Measurements from ENCODE around the gene EXOC6B. TPM values are rescaled to one million over a fixed set of nuclear protein-coding genes. Genes with fewer than 3 reads are reported as not detected.
A peak's percentile ranks its signal among the peaks of the same experiment; 100 is the strongest.

Gene EXOC6B
- total RNA-seq, 1 donor from 2014 or later, result 35.2 TPM

- ATAC-seq, result peak; percentile 74
- H3K36me3 ChIP-seq, result no peaks in the 10 kb centered on the region
- H3K4me1 ChIP-seq, result peaks cover 3% of the 10 kb centered on the region
- intact Hi-C loops (cut with DNase I), result no loop called here
- peaks cover 7% of the 10 kb centered on the region for H3K27me3 ChIP-seq
- H3K9me3 ChIP-seq, result no peaks in the 10 kb centered on the region
- H3K4me3 ChIP-seq, result no peak overlapping the region
- peak; percentile 79 for DNase-seq
- TF ChIP-seq, protein P1, sequence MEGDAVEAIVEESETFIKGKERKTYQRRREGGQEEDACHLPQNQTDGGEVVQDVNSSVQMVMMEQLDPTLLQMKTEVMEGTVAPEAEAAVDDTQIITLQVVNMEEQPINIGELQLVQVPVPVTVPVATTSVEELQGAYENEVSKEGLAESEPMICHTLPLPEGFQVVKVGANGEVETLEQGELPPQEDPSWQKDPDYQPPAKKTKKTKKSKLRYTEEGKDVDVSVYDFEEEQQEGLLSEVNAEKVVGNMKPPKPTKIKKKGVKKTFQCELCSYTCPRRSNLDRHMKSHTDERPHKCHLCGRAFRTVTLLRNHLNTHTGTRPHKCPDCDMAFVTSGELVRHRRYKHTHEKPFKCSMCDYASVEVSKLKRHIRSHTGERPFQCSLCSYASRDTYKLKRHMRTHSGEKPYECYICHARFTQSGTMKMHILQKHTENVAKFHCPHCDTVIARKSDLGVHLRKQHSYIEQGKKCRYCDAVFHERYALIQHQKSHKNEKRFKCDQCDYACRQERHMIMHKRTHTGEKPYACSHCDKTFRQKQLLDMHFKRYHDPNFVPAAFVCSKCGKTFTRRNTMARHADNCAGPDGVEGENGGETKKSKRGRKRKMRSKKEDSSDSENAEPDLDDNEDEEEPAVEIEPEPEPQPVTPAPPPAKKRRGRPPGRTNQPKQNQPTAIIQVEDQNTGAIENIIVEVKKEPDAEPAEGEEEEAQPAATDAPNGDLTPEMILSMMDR (IDR thresholded peaks at IDR 0.05), result peak; percentile 93
- H3K27ac ChIP-seq, result no peak overlapping the region
Measured at GRCh38 chr2:72137498-72138010, 688.3 kb downstream of the EXOC6B start.

GRCh38 chr2:72136933-72137497 is 688.8 kb downstream of the EXOC6B start:
- H3K36me3 ChIP-seq, result no peaks in the 10 kb centered on the region
- ATAC-seq (no peak), DNase-seq (peak; percentile 52)
- no peak overlapping the region for H3K4me3 ChIP-seq
- TF ChIP-seq, protein P1 (IDR thresholded peaks at IDR 0.05), result no peak
- no peaks in the 10 kb centered on the region for H3K9me3 ChIP-seq
- H3K27ac ChIP-seq, result no peak overlapping the region
- no peaks in the 10 kb centered on the region for H3K4me1 ChIP-seq
- intact Hi-C loops (cut with DNase I), result no loop called here
- H3K27me3 ChIP-seq, result peaks cover 1% of the 10 kb centered on the region

- TF ChIP-seq, protein P1 (IDR thresholded peaks at IDR 0.05), result no peak
- no peak overlapping the region for H3K27ac ChIP-seq
- ATAC-seq (no peak), DNase-seq (peak; percentile 44)
- no peaks in the 10 kb centered on the region for H3K36me3 ChIP-seq
- intact Hi-C loops (cut with DNase I), result no loop called here
- no peak overlapping the region for H3K4me3 ChIP-seq
- no peaks in the 10 kb centered on the region for H3K27me3 ChIP-seq
- no peaks in the 10 kb centered on the region for H3K4me1 ChIP-seq
- H3K9me3 ChIP-seq, result no peaks in the 10 kb centered on the region
Measured at GRCh38 chr2:72136331-72136730, 689.5 kb downstream of the EXOC6B start.

GRCh38 chr2:72135921-72136320 is 689.9 kb downstream of the EXOC6B start:
- no peaks in the 10 kb centered on the region for H3K36me3 ChIP-seq
- DNase-seq (peak; percentile 22), ATAC-seq (no peak)
- no peak overlapping the region for H3K4me3 ChIP-seq
- H3K27ac ChIP-seq, result no peak overlapping the region
- TF ChIP-seq, protein P1 (IDR thresholded peaks at IDR 0.05), result no peak
- intact Hi-C loops (cut with DNase I), result no loop called here
- H3K9me3 ChIP-seq, result no peaks in the 10 kb centered on the region
- H3K4me1 ChIP-seq, result no peaks in the 10 kb centered on the region
- no peaks in the 10 kb centered on the region for H3K27me3 ChIP-seq

- intact Hi-C loops (cut with DNase I), result no loop called here
- ATAC-seq (no peak), DNase-seq (peak; percentile 50)
- Histone ChIP-seq H3K36me3 (no peaks in the 10 kb centered on the region), H3K4me1 (no peaks in the 10 kb centered on the region), H3K27me3 (no peaks in the 10 kb centered on the region), H3K9me3 (no peaks in the 10 kb centered on the region), H3K27ac (no peak overlapping the region), H3K4me3 (no peak overlapping the region)
- TF ChIP-seq, protein P1 (IDR thresholded peaks at IDR 0.05), result no peak
Measured at GRCh38 chr2:72134997-72135800, 690.6 kb downstream of the EXOC6B start.

Measured in upper lobe of right lung (tissue), 1 donor.